Measurements from ENCODE around the gene SYF2.
A peak's percentile ranks its signal among the peaks of the same experiment; 100 is the strongest.
"Not testable (repeated sequence)": the region's sequence is repeated elsewhere in the genome, so short reads cannot be mapped to it uniquely, and the experiment has no call there.

Gene SYF2

DNA sequence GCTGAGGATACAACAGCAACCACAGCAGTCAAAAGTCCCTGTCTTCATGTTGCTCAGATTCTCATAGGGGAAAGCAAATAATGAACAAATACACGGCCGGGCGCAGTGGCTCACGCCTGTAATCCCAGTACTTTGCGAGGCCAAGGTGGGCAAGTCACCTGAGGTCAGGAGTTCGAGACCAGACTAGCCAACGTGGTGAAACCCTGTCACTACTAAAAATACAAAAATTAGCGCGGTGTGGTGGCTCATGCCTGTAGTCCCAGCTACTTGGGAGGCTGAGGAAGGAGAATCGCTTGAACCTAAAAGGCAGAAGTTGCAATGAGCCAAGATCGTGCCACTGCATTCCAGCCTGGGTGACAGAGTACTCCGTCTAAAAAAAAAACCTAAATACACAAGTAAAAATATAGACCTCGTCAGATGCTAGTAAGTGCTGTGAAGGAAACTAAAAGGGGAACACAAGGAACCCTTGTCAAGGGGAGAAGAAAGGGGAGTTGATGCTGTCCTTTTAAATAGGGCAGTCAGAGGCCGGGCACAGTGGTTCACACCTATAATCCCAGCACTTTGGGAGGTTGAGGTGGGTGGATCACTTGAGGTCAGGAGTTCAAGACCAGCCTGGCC, 36.0 kb upstream of the SYF2 start:
- peak in 2 of 3 donors; percentile 17 to 54 for DNase-seq
- H3K27ac ChIP-seq (ENCODE audit: insufficient read depth in 1 of 2, low read depth in 1 of 2, low read length in 2 of 2, poor library complexity in 1 of 2, severe bottlenecking in 2 of 2); H3K9me3 ChIP-seq (ENCODE audit: control extremely low read depth in 1 of 5, control insufficient read depth in 4 of 5, insufficient read depth in 2 of 5, low read depth in 1 of 5, low read length in 4 of 5); H3K36me3 ChIP-seq (ENCODE audit: control insufficient read depth in 4 of 4, insufficient read depth in 4 of 4, low read length in 3 of 4); POLR2A ChIA-PET; H3K4me1 ChIP-seq (ENCODE audit: control extremely low read depth in 1 of 4, control insufficient read depth in 4 of 4, insufficient read depth in 4 of 4, low read length in 3 of 4); CTCF ChIA-PET; H3K27me3 ChIP-seq (replicated peaks in 2 of 5; ENCODE audit: control insufficient read depth in 4 of 5, insufficient read depth in 5 of 5, low read length in 4 of 5): not testable (repeated sequence)
- WGBS (ENCODE audit: insufficient coverage), result 6% methylated on average over 7 of the region's 14 CpGs
- peak overlapping the region in 4 of 7 experiments; percentile 19 to 66 (median 60) for H3K4me3 ChIP-seq (ENCODE audit: control insufficient read depth in 1 of 7, extremely low read depth in 1 of 7, insufficient read depth in 4 of 7, low read depth in 2 of 7, low read length in 6 of 7)

DNA sequence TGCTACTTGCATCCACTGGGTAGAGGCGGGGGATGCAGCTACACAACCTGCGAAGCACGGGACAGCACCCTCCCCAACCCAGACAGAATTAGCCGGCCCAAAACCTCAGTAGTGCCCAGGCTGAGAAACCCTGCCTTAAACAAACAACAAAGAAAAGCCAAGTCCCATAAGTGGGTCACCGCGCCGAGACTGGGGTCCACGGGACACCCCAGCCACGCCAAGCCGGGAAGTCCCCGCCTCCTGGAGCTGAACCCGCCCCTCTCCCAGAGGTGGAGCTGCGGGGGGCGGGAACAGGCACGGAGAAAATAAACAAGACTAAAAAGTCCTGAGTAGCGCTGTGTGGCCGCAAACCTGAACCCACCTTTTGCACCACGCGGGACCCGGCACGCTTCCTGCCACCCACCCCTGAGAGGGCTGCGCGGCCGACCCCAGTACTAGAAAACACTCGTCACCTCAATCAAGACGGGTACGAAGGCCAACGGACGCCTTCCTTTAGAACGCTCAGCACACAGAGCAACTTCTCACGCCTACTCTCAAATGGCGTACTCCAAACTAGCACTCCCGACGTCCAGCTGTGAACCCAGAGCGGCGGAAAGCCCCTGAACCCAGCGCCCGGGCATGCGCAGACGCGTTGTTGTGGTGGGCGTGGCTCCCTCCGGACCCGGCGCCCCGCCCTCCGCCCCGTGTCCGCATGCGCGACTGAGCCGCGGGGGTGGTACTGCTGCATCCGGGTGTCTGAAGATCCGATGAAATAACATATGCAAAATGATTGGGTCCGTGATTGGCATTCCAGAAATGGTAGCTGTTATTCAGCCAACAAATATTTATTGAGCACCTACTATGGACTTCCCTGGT, 35.2 kb upstream of the SYF2 start:
- H3K9me3 ChIP-seq (ENCODE audit: control extremely low read depth in 1 of 5, control insufficient read depth in 4 of 5, insufficient read depth in 2 of 5, low read depth in 1 of 5, low read length in 4 of 5); POLR2A ChIA-PET; H3K4me1 ChIP-seq (ENCODE audit: control extremely low read depth in 1 of 4, control insufficient read depth in 4 of 4, insufficient read depth in 4 of 4, low read length in 3 of 4); H3K27me3 ChIP-seq (replicated peaks in 2 of 5; ENCODE audit: control insufficient read depth in 4 of 5, insufficient read depth in 5 of 5, low read length in 4 of 5); CTCF ChIA-PET; H3K36me3 ChIP-seq (ENCODE audit: control insufficient read depth in 4 of 4, insufficient read depth in 4 of 4, low read length in 3 of 4): not testable (repeated sequence)
- peak; percentile 78 to 88 (median 79) for DNase-seq
- 0% methylated on average over 9 of the region's 56 CpGs for WGBS (ENCODE audit: insufficient coverage)
- Histone ChIP-seq H3K4me3 (ENCODE audit: control insufficient read depth in 1 of 7, extremely low read depth in 1 of 7, insufficient read depth in 4 of 7, low read depth in 2 of 7, low read length in 6 of 7) (peak overlapping the region in 5 of 7 experiments; percentile 32 to 66 (median 57)), H3K27ac (ENCODE audit: insufficient read depth in 1 of 2, low read depth in 1 of 2, low read length in 2 of 2, poor library complexity in 1 of 2, severe bottlenecking in 2 of 2) (peak overlapping the region in 1 of 2 experiments; percentile 43)

DNA sequence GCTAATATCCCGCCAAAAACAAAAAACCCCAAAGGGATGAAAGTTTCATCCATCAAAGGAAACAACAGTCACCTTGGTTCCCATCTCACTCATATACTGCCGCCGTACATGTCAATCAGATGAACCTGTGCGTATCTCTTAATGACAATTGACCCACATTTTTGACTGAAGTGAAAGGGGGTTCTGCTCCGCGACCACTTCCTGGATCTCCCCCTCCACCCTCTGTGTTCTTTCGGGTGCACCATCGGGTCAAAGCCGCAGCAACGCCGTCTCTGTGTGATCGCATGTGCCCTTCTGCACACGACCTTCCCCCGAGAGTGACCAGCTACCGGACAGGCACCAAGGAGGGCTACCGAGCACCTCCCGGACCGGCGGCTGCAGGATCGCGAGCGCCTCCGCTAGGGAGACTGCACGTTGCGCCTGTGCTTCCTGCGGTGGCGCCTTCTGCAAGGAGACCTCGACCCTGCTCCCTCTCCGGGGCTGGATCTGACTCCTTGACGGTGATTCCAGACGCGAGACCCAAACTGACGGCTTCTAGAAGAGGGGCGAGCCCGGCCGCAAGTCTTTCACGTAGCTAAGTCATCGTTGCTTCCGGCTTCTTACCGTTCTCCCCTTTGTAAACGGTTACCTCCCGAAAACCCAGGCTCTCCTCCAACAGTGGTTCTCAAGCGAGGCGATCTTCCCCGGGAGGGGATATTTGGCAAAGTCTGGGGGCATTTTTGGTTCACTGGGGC, 34.4 kb upstream of the SYF2 start:
- peak overlapping the region in 5 of 7 experiments; percentile 29 to 84 (median 60) for H3K4me3 ChIP-seq (ENCODE audit: control insufficient read depth in 1 of 7, extremely low read depth in 1 of 7, insufficient read depth in 4 of 7, low read depth in 2 of 7, low read length in 6 of 7)
- POLR2A ChIA-PET; H3K27me3 ChIP-seq (replicated peaks in 2 of 5; ENCODE audit: control insufficient read depth in 4 of 5, insufficient read depth in 5 of 5, low read length in 4 of 5); H3K4me1 ChIP-seq (ENCODE audit: control extremely low read depth in 1 of 4, control insufficient read depth in 4 of 4, insufficient read depth in 4 of 4, low read length in 3 of 4); H3K36me3 ChIP-seq (ENCODE audit: control insufficient read depth in 4 of 4, insufficient read depth in 4 of 4, low read length in 3 of 4); H3K9me3 ChIP-seq (ENCODE audit: control extremely low read depth in 1 of 5, control insufficient read depth in 4 of 5, insufficient read depth in 2 of 5, low read depth in 1 of 5, low read length in 4 of 5); CTCF ChIA-PET: not testable (repeated sequence)
- DNase-seq, result peak in 1 of 3 donors; percentile 39
- 0% methylated on average over 5 of the region's 45 CpGs for WGBS (ENCODE audit: insufficient coverage)
- peak overlapping the region in 1 of 2 experiments; percentile 43 for H3K27ac ChIP-seq (ENCODE audit: insufficient read depth in 1 of 2, low read depth in 1 of 2, low read length in 2 of 2, poor library complexity in 1 of 2, severe bottlenecking in 2 of 2)

DNA sequence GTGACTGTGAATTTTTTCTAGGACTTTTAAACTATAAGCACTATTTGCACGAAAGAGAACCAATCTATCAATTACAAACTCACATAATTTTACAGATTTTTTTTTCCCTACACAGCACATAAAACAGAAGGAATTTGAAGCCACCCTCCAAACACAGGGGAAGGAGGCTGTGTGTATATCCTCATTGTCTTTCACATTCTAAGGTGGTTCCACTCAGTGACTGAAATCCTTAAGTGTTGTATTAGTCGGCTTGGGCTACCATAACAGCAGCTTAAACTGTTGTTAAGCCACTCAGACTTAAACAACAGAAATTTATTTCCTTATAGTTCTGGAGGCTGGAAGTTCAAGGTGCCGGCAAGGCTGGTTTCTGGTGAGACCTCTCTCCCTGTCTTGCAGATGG, 28.0 kb upstream of the SYF2 start:
- H3K27me3 ChIP-seq (replicated peaks in 2 of 5; ENCODE audit: control insufficient read depth in 4 of 5, insufficient read depth in 5 of 5, low read length in 4 of 5); H3K4me1 ChIP-seq (ENCODE audit: control extremely low read depth in 1 of 4, control insufficient read depth in 4 of 4, insufficient read depth in 4 of 4, low read length in 3 of 4); H3K36me3 ChIP-seq (ENCODE audit: control insufficient read depth in 4 of 4, insufficient read depth in 4 of 4, low read length in 3 of 4); H3K9me3 ChIP-seq (ENCODE audit: control extremely low read depth in 1 of 5, control insufficient read depth in 4 of 5, insufficient read depth in 2 of 5, low read depth in 1 of 5, low read length in 4 of 5); CTCF ChIA-PET; DNase-seq; H3K4me3 ChIP-seq (ENCODE audit: control insufficient read depth in 1 of 7, extremely low read depth in 1 of 7, insufficient read depth in 4 of 7, low read depth in 2 of 7, low read length in 6 of 7); POLR2A ChIA-PET; H3K27ac ChIP-seq (ENCODE audit: insufficient read depth in 1 of 2, low read depth in 1 of 2, low read length in 2 of 2, poor library complexity in 1 of 2, severe bottlenecking in 2 of 2): not testable (repeated sequence)
- WGBS (ENCODE audit: insufficient coverage), result 95% methylated on average over 2 of the region's 3 CpGs

DNA sequence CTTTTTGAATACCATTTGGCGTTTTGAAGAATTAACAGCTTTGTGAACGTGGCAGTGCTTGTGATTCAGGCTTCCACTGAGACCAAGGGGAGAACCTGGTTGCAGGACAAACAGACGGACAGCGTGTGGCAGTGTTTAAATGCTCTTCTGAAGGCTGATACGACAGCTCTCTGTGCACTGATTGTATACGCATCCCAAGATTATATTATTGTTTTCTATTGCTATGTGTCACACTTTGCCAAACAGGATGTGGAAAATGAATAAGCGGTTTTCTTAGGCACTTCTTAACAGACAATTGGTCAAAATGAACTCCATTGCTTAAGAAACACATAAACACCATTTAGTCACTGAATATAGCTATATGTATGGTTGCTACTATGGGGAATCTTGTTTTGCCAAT, 27.5 kb upstream of the SYF2 start:
- POLR2A ChIA-PET; H3K9me3 ChIP-seq (ENCODE audit: control extremely low read depth in 1 of 5, control insufficient read depth in 4 of 5, insufficient read depth in 2 of 5, low read depth in 1 of 5, low read length in 4 of 5); CTCF ChIA-PET; H3K27ac ChIP-seq (ENCODE audit: insufficient read depth in 1 of 2, low read depth in 1 of 2, low read length in 2 of 2, poor library complexity in 1 of 2, severe bottlenecking in 2 of 2); H3K4me3 ChIP-seq (ENCODE audit: control insufficient read depth in 1 of 7, extremely low read depth in 1 of 7, insufficient read depth in 4 of 7, low read depth in 2 of 7, low read length in 6 of 7); H3K27me3 ChIP-seq (replicated peaks in 2 of 5; ENCODE audit: control insufficient read depth in 4 of 5, insufficient read depth in 5 of 5, low read length in 4 of 5); H3K36me3 ChIP-seq (ENCODE audit: control insufficient read depth in 4 of 4, insufficient read depth in 4 of 4, low read length in 3 of 4); H3K4me1 ChIP-seq (ENCODE audit: control extremely low read depth in 1 of 4, control insufficient read depth in 4 of 4, insufficient read depth in 4 of 4, low read length in 3 of 4): not testable (repeated sequence)
- WGBS (ENCODE audit: insufficient coverage), result no CpG with 5 or more reads among the region's 7 CpGs
- peak in 2 of 3 donors; percentile 35 to 37 for DNase-seq

DNA sequence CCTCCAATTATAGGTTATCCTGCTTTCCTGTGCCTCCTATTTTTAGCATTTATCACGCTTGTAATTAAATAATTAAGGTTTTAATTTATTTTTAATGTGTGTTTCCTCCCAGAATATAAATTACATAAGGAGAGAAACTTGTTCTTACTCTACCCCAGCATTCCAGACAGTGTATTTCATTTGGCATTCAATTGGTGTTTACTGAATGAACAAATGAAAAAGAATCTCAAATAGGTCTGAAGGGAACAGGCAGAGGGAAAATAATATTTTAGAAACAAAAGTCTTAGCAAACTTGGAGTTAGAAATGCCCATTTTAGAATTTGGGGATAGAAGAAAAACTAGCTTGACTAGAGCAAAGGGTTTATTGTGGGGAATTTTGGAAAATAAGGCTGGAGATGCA, 24.9 kb upstream of the SYF2 start:
- no CpG with 5 or more reads among the region's 1 CpG for WGBS (ENCODE audit: insufficient coverage)
- no peaks in the 10 kb centered on the region for H3K9me3 ChIP-seq (ENCODE audit: control extremely low read depth in 1 of 5, control insufficient read depth in 4 of 5, insufficient read depth in 2 of 5, low read depth in 1 of 5, low read length in 4 of 5)
- ChIA-PET POLR2A (no interaction called here), CTCF (interaction anchor here (0.6 to 1.3 kb wide), 2 partner anchors 12 to 45 kb away, joined by 3 read pairs; no protein-coding TSS in a partner anchor)
- H3K4me1 ChIP-seq (ENCODE audit: control extremely low read depth in 1 of 4, control insufficient read depth in 4 of 4, insufficient read depth in 4 of 4, low read length in 3 of 4), result peaks cover 0 to 6% (median 1%) of the 10 kb centered on the region in 4 experiments
- H3K27ac ChIP-seq (ENCODE audit: insufficient read depth in 1 of 2, low read depth in 1 of 2, low read length in 2 of 2, poor library complexity in 1 of 2, severe bottlenecking in 2 of 2), result no peak overlapping the region
- no peak for DNase-seq
- H3K4me3 ChIP-seq (ENCODE audit: control insufficient read depth in 1 of 7, extremely low read depth in 1 of 7, insufficient read depth in 4 of 7, low read depth in 2 of 7, low read length in 6 of 7), result no peak overlapping the region
- H3K27me3 ChIP-seq (replicated peaks in 2 of 5; ENCODE audit: control insufficient read depth in 4 of 5, insufficient read depth in 5 of 5, low read length in 4 of 5), result no peaks in the 10 kb centered on the region
- peaks cover 0 to 8% (median 1%) of the 10 kb centered on the region in 4 experiments for H3K36me3 ChIP-seq (ENCODE audit: control insufficient read depth in 4 of 4, insufficient read depth in 4 of 4, low read length in 3 of 4)

DNA sequence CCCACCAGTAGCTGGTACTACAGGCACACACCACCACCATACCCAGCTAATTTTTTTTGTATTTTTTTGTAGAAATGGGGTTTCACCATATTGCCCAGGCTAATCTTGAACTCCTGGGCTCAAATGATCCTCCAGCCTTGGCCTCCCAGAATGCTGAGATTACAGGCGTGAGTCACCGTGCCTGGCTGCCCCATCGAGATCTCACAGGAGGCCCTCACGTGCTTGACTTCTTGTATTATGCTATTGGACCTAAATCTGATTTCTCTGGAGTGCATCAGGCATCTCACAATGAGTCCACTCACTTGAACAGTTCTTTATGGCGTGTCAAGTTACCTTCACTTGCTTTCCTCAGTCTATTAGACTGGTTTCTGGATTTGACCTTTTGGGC, 24.3 kb upstream of the SYF2 start:
- Histone ChIP-seq H3K27me3 (replicated peaks in 2 of 5; ENCODE audit: control insufficient read depth in 4 of 5, insufficient read depth in 5 of 5, low read length in 4 of 5) (no peaks in the 10 kb centered on the region), H3K9me3 (ENCODE audit: control extremely low read depth in 1 of 5, control insufficient read depth in 4 of 5, insufficient read depth in 2 of 5, low read depth in 1 of 5, low read length in 4 of 5) (no peaks in the 10 kb centered on the region), H3K4me3 (ENCODE audit: control insufficient read depth in 1 of 7, extremely low read depth in 1 of 7, insufficient read depth in 4 of 7, low read depth in 2 of 7, low read length in 6 of 7) (no peak overlapping the region), H3K36me3 (ENCODE audit: control insufficient read depth in 4 of 4, insufficient read depth in 4 of 4, low read length in 3 of 4) (peaks cover 0 to 12% (median 3%) of the 10 kb centered on the region in 4 experiments), H3K27ac (ENCODE audit: insufficient read depth in 1 of 2, low read depth in 1 of 2, low read length in 2 of 2, poor library complexity in 1 of 2, severe bottlenecking in 2 of 2) (no peak overlapping the region), H3K4me1 (ENCODE audit: control extremely low read depth in 1 of 4, control insufficient read depth in 4 of 4, insufficient read depth in 4 of 4, low read length in 3 of 4) (peaks cover 0 to 6% (median 1%) of the 10 kb centered on the region in 4 experiments)
- 98% methylated on average over 5 of the region's 5 CpGs for WGBS (ENCODE audit: insufficient coverage)
- ChIA-PET POLR2A (no interaction called here), CTCF (interaction anchor here (1.3 kb wide), 1 partner anchor 11 kb away, joined by 3 read pairs; no protein-coding TSS in a partner anchor)
- DNase-seq, result no peak
